Rectal smooth muscle tissue (tissue), 1 donor: ENCODE measurements around the gene ERBB4.

Experiments
- H3K27ac ChIP-seq: one replicate; pipeline ENCODE4 v1.7.0; 2013; ENCODE audit warnings: low read depth, low read length, inconsistent platforms
- H3K27me3 ChIP-seq: one replicate; pipeline ENCODE4 v1.7.0; 2013; ENCODE audit warnings: low read length; ENCODE audit not compliant: control insufficient read depth, insufficient read depth
- H3K36me3 ChIP-seq: one replicate; pipeline ENCODE4 v1.7.0; 2013; ENCODE audit warnings: low read length; ENCODE audit not compliant: control insufficient read depth, insufficient read depth
- H3K4me1 ChIP-seq: one replicate; pipeline ENCODE4 v1.7.0; 2013; ENCODE audit warnings: low read length; ENCODE audit not compliant: control insufficient read depth, insufficient read depth
- H3K4me3 ChIP-seq: one replicate; pipeline ENCODE4 v1.7.0; 2013; ENCODE audit warnings: low read length
- H3K9ac ChIP-seq: one replicate; pipeline ENCODE4 v1.7.0; 2013; ENCODE audit warnings: low read length

Gene ERBB4

DNA sequence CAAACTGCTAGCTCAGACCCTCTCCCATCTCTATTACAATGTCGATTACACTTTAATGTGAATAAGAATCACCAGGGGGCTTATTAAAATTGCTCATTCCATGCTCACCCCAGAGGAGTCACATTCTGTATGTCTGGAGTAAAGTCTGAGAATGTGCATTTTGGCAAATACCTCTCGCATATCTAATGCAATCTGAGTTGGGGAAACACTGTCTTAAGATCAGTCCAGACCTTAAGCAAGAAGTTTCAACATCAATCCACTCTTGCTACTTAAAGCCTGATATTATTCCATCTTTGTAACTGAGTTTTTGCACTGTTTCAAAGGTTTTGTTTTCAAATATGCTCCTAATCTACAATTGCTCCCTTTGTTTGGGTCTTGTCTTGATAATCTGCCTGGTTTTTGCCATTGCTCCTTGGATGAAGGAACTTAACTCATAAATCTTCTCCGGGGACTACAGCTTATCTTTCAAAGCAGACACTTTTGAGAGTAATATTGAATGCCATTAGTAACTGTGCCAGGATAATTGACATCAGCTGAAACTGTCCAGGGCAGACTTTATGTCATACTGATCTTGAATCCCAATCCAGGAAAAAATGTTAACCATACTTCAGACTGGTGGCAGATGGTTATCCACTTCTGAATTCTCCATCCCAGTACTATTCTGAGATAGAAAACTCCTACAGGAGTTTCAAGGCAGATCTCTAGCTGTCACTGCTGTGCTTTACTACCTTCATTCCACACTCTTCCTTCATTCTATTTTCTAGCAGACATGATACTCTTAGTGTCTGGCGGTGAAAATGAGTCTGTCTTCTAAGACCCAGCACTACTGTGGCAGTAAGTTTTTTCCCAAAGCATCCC lies 200.9 kb downstream of the ERBB4 start:
- no peaks in the 10 kb centered on the region for H3K4me1 ChIP-seq
- H3K27ac ChIP-seq, result no peak overlapping the region
- H3K9ac ChIP-seq, result no peak overlapping the region
- H3K4me3 ChIP-seq, result no peak overlapping the region
- H3K27me3 ChIP-seq, result no peaks in the 10 kb centered on the region
- H3K36me3 ChIP-seq, result no peaks in the 10 kb centered on the region

DNA sequence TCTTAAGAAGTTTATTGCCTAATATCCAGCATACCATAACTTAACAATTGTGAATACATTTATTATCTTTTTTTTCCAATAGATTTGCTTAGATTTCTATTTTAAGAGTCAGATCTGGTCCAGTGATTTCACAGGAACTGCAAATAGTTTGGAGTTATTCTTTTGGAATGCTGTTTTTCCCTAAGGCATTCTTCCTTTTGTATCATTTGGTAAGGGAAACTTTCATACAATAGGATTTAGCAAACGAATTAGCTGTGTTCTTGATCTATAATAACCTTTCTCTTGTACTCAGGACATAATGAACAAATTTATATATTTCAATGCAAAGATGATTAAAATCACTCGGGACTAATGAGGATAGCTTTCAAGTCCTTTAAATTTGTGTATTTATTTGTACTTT lies 201.6 kb downstream of the ERBB4 start:
- Histone ChIP-seq H3K9ac (no peak overlapping the region), H3K4me3 (no peak overlapping the region), H3K36me3 (no peaks in the 10 kb centered on the region), H3K27ac (no peak overlapping the region), H3K27me3 (no peaks in the 10 kb centered on the region), H3K4me1 (no peaks in the 10 kb centered on the region)

DNA sequence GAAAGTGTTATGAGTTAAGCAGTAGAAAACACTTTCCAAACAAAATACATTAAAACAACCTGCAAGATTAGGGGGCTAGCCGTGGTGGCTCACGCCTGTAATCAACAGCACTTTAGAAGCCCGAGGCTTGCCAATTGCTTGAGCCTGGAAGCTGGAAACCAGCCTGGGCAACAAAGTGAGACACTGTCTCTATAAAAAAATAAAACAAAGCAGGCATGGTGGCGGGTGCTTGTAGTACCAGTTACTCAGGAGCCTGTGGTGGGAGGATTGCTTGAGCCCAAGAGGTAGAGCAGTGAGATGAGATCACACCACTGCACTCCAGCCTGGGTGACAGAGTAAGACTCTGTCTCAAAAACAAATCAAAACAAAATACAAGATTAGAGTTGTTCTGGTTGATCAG lies 208.3 kb downstream of the ERBB4 start:
- Histone ChIP-seq H3K27me3 (no peaks in the 10 kb centered on the region), H3K4me1 (no peaks in the 10 kb centered on the region), H3K36me3 (no peaks in the 10 kb centered on the region), H3K9ac (no peak overlapping the region), H3K4me3 (no peak overlapping the region), H3K27ac (no peak overlapping the region)

DNA sequence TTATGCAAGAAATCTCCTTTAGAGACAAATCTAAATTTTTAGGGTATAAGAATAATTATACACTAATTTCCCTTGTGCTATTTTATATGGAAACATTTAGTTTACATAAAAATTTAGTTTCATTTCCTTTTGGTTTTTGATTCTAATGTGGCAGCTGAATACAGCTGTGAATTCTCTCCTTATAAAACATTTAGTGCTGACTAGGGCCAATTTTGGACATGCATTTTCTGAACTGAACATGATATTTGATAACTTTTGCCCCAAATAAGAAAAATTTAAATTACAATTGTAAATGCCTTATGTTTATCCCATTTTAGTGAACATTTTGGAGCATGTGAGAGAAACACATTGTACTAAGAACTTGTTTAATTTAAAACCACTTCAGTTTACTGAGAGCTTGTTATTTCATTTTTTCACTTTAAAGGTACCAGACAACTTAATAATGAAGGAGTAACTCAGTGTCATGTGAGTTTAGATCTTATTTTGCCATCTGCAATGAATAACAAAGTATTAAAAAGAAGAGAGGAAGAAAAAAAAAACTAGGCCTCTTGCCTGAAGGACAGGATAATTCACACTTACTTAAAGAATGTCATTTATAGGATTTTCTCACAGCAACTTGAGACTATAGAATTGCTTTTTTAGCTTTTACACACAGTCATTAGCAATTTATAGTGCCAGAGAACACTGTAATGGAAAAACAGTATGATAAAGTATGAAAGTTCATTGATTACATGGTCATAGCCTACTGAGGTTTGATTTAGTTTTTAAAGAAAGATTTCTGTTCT lies 209.7 kb downstream of the ERBB4 start:
- no peaks in the 10 kb centered on the region for H3K36me3 ChIP-seq
- H3K4me3 ChIP-seq, result no peak overlapping the region
- no peaks in the 10 kb centered on the region for H3K4me1 ChIP-seq
- no peak overlapping the region for H3K9ac ChIP-seq
- H3K27ac ChIP-seq, result no peak overlapping the region
- no peaks in the 10 kb centered on the region for H3K27me3 ChIP-seq

DNA sequence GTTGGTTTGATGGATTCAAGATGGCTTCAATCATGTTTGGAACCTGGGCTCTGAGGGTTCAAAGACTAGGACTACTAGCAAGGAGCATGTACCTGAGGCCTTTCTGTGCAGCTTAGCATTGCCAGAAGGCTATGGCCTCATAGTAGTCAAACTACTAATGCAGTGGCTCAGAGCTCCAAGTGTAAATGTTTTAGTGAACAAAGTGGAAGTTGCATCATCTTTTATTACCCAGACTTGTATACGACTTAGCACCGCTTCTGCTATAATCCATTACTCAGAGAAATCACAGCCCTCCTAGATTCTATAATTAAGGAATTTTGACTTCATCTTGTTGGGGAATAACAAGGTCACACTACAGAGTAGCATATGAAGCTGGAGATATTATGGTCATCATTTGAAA lies 210.5 kb downstream of the ERBB4 start:
- no peaks in the 10 kb centered on the region for H3K4me1 ChIP-seq
- H3K36me3 ChIP-seq, result no peaks in the 10 kb centered on the region
- no peaks in the 10 kb centered on the region for H3K27me3 ChIP-seq
- H3K27ac ChIP-seq, result no peak overlapping the region
- no peak overlapping the region for H3K4me3 ChIP-seq
- no peak overlapping the region for H3K9ac ChIP-seq

DNA sequence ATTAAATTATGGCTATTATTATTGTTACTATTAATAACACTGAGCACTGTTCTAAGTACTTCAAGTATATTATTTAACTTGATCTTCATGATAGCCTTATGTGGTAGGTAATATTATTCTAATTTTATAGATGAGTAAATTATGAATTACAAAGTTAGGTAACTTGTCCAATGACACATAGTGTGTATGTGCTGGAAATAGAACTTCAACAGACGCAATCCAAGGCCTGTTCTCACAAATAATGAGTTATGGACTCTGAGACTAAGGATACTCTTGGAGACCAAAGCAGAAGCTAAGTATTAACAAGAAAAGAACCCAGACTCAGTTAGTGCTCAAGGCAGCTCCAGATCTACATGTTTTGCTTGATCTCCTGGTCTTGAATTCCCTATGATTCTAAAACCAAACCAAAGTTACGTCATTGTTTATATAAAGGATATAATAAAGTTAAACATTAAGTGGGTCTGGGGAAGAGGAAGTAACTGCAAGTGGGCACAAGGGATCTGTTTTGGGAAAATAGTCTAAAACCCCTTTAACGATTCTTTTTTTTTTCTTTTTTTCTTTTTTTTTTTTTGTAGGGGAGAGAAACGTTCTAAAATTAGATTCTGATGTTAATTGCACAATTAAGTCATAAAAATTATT lies 211.3 kb downstream of the ERBB4 start:
- H3K4me3 ChIP-seq, result no peak overlapping the region
- no peaks in the 10 kb centered on the region for H3K4me1 ChIP-seq
- no peak overlapping the region for H3K9ac ChIP-seq
- no peaks in the 10 kb centered on the region for H3K36me3 ChIP-seq
- H3K27me3 ChIP-seq, result no peaks in the 10 kb centered on the region
- H3K27ac ChIP-seq, result no peak overlapping the region

DNA sequence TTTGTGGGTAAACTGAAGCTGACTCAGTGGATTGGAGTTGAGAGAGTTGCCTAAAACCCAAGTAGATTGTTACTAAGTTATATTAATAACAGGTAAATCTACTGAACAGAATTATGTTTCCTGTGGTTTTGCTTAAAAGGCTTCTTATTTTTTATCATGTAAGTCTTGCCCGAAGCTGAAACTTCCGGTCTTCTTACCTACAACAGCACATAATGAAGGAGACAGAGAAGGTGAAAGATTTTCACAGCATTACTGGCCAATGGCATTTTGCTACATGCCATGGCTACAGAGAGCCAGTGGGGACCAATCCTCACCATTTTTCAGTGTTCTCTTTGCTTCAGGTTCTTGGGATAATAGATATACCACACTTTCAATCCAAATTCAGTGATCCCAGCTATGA lies 220.0 kb downstream of the ERBB4 start:
- H3K27me3 ChIP-seq, result no peaks in the 10 kb centered on the region
- H3K27ac ChIP-seq, result no peak overlapping the region
- H3K9ac ChIP-seq, result no peak overlapping the region
- no peak overlapping the region for H3K4me3 ChIP-seq
- no peaks in the 10 kb centered on the region for H3K36me3 ChIP-seq
- H3K4me1 ChIP-seq, result no peaks in the 10 kb centered on the region

DNA sequence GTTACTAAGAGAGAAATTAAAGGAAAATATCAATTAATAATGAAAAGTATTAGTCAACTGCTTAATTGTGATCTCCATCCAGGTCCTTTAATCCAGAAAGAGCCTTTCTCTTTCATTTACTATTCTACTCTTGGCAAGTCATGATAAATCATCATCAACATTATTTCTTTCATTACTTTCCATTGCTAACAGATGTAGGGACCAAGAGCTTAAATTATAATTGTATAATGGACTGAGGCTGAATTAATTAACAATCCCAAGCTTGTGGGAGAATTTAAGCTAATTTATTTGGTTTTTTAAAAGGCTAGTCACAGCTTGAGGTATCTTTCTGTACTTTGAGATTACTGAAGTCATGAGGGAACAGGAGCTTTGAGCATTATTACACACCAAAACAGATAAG lies 223.9 kb downstream of the ERBB4 start:
- Histone ChIP-seq H3K4me3 (no peak overlapping the region), H3K4me1 (no peaks in the 10 kb centered on the region), H3K27me3 (no peaks in the 10 kb centered on the region), H3K9ac (no peak overlapping the region), H3K27ac (no peak overlapping the region), H3K36me3 (no peaks in the 10 kb centered on the region)

DNA sequence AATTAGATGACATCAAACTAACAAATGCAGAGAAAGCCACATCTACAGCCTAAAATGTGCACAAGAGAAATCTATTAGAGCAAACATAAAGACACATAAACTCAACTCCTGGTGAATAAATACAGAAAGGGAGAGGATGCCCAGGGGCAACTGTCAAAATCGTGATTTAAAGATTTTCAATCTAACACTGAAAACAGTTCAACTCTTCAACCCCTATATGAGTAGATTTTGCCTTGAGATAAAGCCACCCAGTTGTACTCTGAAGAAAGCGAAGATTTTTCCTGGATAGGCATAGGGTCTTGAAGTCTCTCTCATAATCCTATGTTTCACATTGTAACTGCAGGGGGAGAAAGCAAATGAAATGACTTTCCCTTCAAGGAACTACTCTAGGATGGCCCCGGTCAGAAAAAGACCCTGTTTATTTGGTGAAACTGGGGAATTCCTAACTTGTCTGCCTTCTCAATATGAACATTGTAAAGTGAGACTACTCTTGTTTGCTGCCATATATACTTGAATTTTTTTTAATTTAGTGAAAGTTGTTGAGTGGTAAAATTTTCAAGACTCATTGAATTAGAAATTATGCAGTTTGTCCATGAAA lies 226.7 kb downstream of the ERBB4 start:
- no peaks in the 10 kb centered on the region for H3K4me1 ChIP-seq
- H3K27ac ChIP-seq, result no peak overlapping the region
- no peak overlapping the region for H3K9ac ChIP-seq
- H3K36me3 ChIP-seq, result no peaks in the 10 kb centered on the region
- no peak overlapping the region for H3K4me3 ChIP-seq
- H3K27me3 ChIP-seq, result no peaks in the 10 kb centered on the region

DNA sequence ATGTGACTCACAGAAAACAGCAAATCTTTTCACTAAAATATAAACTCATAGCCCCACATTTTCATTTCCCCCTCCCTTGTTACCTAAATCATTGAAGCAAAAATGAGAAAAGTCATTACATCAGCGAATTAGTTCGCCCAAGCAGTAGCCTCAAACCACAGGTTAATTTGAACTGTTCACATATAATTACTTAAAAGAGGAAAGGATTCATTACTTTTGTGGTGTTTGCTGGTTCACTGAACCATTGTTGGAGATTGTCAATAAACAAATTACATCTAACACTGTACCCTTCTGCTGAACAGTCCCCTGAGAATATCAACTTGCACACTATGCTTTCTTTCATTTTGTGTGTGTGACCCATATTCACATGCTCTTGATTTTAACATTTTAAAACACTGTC lies 238.7 kb downstream of the ERBB4 start:
- Histone ChIP-seq H3K27ac (no peak overlapping the region), H3K4me3 (no peak overlapping the region), H3K36me3 (no peaks in the 10 kb centered on the region), H3K4me1 (no peaks in the 10 kb centered on the region), H3K9ac (no peak overlapping the region), H3K27me3 (no peaks in the 10 kb centered on the region)

DNA sequence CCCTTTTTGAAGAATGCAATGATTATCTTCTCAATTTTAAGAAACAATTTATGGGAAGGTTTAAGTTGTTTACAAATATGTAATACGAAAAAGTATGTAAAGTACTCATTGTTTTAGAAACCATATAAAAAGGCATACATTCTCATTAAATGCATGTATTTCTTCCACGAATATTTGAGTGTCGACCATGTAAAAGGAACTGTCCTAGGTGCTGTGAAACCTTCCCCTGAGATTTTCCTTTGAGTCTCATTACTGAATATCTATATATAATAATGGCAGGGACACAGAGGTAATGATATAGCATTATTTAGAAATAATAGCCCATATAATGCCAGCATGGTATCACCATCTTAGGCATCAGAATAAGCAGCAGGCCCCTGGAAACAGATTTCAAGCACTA lies 239.3 kb downstream of the ERBB4 start:
- no peaks in the 10 kb centered on the region for H3K36me3 ChIP-seq
- no peak overlapping the region for H3K4me3 ChIP-seq
- no peak overlapping the region for H3K27ac ChIP-seq
- H3K4me1 ChIP-seq, result no peaks in the 10 kb centered on the region
- H3K9ac ChIP-seq, result no peak overlapping the region
- H3K27me3 ChIP-seq, result no peaks in the 10 kb centered on the region

DNA sequence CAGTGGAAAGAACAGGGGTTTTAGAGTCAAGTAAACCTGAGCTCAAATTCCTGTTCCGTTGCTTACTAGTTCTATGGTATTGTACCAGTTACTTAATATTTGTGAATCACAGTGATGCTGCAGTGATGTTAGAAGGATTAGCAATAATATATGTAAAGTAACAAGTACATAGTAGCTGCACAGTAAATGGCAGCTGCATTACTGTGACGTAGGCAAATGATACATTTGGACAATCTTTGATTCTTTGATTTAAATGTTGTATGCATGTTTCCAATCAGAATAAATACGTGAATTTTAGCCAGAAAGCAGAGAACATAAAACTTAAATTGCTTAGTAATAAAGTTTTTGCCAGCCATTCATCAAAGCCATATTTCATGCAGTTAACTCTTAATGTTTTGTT lies 243.0 kb downstream of the ERBB4 start:
- Histone ChIP-seq H3K27ac (no peak overlapping the region), H3K9ac (no peak overlapping the region), H3K27me3 (no peaks in the 10 kb centered on the region), H3K4me1 (no peaks in the 10 kb centered on the region), H3K4me3 (no peak overlapping the region), H3K36me3 (no peaks in the 10 kb centered on the region)
